Panc1 (cell line): ENCODE results near the gene FRK. TPM values are rescaled to one million over a fixed set of nuclear protein-coding genes. Genes with fewer than 3 reads are reported as not detected.

ENCODE experiments used
- ATAC-seq: fragments of 200-7000 bp; cut with Tn5 transposase; 2 replicates; pipeline ENCODE4 v1.9.1; 2020; ENCODE audit warnings: mild to moderate bottlenecking, moderate library complexity
- BruUV-seq: library from RNA; stranded (reverse); fragments of 400-500 nt; replicated peaks from 2 replicates; lab custom pipeline; 2021; lab: Mats Ljungman, UMichigan
- CTCF ChIA-PET: fragments of 300-600 bp; sonication (Branson Sonifier 250); formaldehyde crosslinking; loops from one replicate; lab custom pipeline; 2022; ENCODE audit warnings: antibody characterized with exemption; lab: Charles Lee
- POLR2A ChIA-PET: fragments of 300-600 bp; sonication (Branson Sonifier 250); formaldehyde crosslinking; loops from one replicate; lab custom pipeline; 2022; ENCODE audit warnings: antibody characterized with exemption; lab: Charles Lee
- DNase-seq: peaks from one replicate; pipeline ENCODE4 v3.0.0-alpha.2; 2010; ENCODE audit warnings: low read depth, low spot score
- H3K27ac ChIP-seq: 2 replicates; pipeline ENCODE4 v1.5.1; 2011; ENCODE audit warnings: mild to moderate bottlenecking, low read length, inconsistent platforms
- H3K27me3 ChIP-seq: fragments of 200-500 bp; sonication (Bioruptor generic); 2 replicates; pipeline ENCODE4 v1.6.0; 2014; ENCODE audit warnings: low read length, inconsistent platforms; ENCODE audit not compliant: control insufficient read depth, insufficient read depth
- H3K36me3 ChIP-seq: fragments of 200-500 bp; sonication (Bioruptor generic); 2 replicates; pipeline ENCODE4 v1.5.1; 2014; ENCODE audit warnings: inconsistent platforms, mild to moderate bottlenecking, low read length, moderate library complexity; ENCODE audit not compliant: control insufficient read depth, insufficient read depth
- H3K4me1 ChIP-seq: 2 replicates; pipeline ENCODE4 v1.5.1; 2011; ENCODE audit warnings: inconsistent platforms, mild to moderate bottlenecking, low read length, moderate library complexity; ENCODE audit not compliant: control insufficient read depth, insufficient read depth
- H3K4me3 ChIP-seq, 2 experiments: 2 replicates each; pipeline ENCODE4 v1.5.1; 2011 to 2012; ENCODE audit warnings: low read depth in 2 of 2, low read length in 2 of 2, mild to moderate bottlenecking in 2 of 2, inconsistent platforms in 1 of 2, moderate library complexity in 1 of 2
- H3K9me3 ChIP-seq: fragments of 200-500 bp; sonication (Bioruptor generic); 2 replicates; pipeline ENCODE4 v1.5.1; 2014; ENCODE audit warnings: low read depth, mild to moderate bottlenecking, inconsistent platforms, low read length, moderate library complexity; ENCODE audit not compliant: control insufficient read depth, insufficient read depth
- POLR2AphosphoS5 ChIP-seq: IDR thresholded peaks from 2 replicates; pipeline ENCODE4 v1.6.1; 2012; ENCODE audit warnings: mild to moderate bottlenecking, low read depth, low read length, moderate library complexity
- SIN3A ChIP-seq: IDR thresholded peaks from 2 replicates; pipeline ENCODE4 v1.6.1; 2012; ENCODE audit warnings: low read depth, mild to moderate bottlenecking, low read length, moderate library complexity, borderline replicate concordance; ENCODE audit not compliant: insufficient read depth
- TCF7L2 ChIP-seq: IDR thresholded peaks from 2 replicates; pipeline ENCODE4 v1.6.1; 2011; ENCODE audit warnings: mild to moderate bottlenecking, low read depth, low read length, inconsistent platforms
- in situ Hi-C: cut with HindIII; loops from 2 replicates; pipeline ENCODE4 v1.10.0; 2016; ENCODE audit warnings: low sequenced_read_pairs, low pct_unique_long_range_greater_than_20kb
- intact Hi-C: fragments of 100-400 bp; cut with micrococcal nuclease; formaldehyde crosslinking; loops from one replicate; pipeline ENCODE4 v1.10.0; 2022; ENCODE audit not compliant: unreplicated experiment
- total RNA-seq: library from RNA; stranded (reverse); gene quantifications from one replicate; pipeline ENCODE4 v1.2.1, GENCODE V29; 2021; ENCODE audit not compliant: unreplicated experiment
- TF ChIP-seq, protein P1 (sequence below): fragments of 450-650 bp; IDR thresholded peaks from 2 replicates; pipeline ENCODE4 v1.5.1; 2017; ENCODE audit warnings: mild to moderate bottlenecking
- TF ChIP-seq, protein P2 (sequence below), 2 experiments: IDR thresholded peaks; 2 replicates each; pipeline ENCODE4 v1.6.1; 2011 to 2012; ENCODE audit warnings: low read depth in 2 of 2, control low read depth in 1 of 2, low read length in 1 of 2, mild to moderate bottlenecking in 1 of 2, moderate library complexity in 1 of 2; ENCODE audit not compliant: insufficient read depth in 1 of 2

Gene FRK
- total RNA-seq, 1 experiment from 2014 or later, result 2.5 TPM

DNA sequence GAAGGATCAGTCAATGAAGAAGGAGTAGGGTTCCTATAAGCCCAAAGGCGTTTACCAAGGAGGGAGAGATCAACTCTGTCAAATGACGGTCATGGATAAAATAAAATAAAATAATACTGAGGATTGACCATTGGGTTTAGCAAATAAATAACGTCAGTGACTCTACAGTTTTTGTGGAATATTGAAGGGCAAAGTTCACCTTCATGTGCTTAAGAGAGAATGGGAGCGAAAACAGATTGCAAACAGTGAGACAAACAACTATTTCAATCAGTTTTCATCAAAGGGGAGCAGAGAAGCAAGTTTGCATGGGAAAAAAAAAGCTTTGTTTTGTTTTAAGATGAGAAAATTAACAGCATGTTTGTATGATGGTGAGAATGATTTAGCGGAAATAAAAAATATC is 22.4 kb upstream of the FRK start:
- TF ChIP-seq, protein P1, sequence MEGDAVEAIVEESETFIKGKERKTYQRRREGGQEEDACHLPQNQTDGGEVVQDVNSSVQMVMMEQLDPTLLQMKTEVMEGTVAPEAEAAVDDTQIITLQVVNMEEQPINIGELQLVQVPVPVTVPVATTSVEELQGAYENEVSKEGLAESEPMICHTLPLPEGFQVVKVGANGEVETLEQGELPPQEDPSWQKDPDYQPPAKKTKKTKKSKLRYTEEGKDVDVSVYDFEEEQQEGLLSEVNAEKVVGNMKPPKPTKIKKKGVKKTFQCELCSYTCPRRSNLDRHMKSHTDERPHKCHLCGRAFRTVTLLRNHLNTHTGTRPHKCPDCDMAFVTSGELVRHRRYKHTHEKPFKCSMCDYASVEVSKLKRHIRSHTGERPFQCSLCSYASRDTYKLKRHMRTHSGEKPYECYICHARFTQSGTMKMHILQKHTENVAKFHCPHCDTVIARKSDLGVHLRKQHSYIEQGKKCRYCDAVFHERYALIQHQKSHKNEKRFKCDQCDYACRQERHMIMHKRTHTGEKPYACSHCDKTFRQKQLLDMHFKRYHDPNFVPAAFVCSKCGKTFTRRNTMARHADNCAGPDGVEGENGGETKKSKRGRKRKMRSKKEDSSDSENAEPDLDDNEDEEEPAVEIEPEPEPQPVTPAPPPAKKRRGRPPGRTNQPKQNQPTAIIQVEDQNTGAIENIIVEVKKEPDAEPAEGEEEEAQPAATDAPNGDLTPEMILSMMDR, result no peak
- TF ChIP-seq, protein P2, sequence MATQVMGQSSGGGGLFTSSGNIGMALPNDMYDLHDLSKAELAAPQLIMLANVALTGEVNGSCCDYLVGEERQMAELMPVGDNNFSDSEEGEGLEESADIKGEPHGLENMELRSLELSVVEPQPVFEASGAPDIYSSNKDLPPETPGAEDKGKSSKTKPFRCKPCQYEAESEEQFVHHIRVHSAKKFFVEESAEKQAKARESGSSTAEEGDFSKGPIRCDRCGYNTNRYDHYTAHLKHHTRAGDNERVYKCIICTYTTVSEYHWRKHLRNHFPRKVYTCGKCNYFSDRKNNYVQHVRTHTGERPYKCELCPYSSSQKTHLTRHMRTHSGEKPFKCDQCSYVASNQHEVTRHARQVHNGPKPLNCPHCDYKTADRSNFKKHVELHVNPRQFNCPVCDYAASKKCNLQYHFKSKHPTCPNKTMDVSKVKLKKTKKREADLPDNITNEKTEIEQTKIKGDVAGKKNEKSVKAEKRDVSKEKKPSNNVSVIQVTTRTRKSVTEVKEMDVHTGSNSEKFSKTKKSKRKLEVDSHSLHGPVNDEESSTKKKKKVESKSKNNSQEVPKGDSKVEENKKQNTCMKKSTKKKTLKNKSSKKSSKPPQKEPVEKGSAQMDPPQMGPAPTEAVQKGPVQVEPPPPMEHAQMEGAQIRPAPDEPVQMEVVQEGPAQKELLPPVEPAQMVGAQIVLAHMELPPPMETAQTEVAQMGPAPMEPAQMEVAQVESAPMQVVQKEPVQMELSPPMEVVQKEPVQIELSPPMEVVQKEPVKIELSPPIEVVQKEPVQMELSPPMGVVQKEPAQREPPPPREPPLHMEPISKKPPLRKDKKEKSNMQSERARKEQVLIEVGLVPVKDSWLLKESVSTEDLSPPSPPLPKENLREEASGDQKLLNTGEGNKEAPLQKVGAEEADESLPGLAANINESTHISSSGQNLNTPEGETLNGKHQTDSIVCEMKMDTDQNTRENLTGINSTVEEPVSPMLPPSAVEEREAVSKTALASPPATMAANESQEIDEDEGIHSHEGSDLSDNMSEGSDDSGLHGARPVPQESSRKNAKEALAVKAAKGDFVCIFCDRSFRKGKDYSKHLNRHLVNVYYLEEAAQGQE (IDR thresholded peaks at IDR 0.05; ENCODE audit: insufficient read depth in 1 of 2, low read depth in 2 of 2, low read length in 1 of 2), result no peak
- TF ChIP-seq TCF7L2, result no peak
- TF ChIP-seq SIN3A, result no peak
- no peak for TF ChIP-seq POLR2AphosphoS5
- Histone ChIP-seq H3K4me3 (no peak overlapping the region), H3K9me3 (no peaks in the 10 kb centered on the region), H3K27me3 (no peaks in the 10 kb centered on the region), H3K4me1 (peaks cover 4% of the 10 kb centered on the region; the same call in 1 of the 2 replicates), H3K36me3 (no peaks in the 10 kb centered on the region), H3K27ac (no peak overlapping the region)
- ChIA-PET CTCF (no interaction called here), POLR2A (no interaction called here)
- ATAC-seq (no peak), DNase-seq (no peak)
- in situ Hi-C loops, result no loop called here
- BruUV-seq, result no TSS peak
- intact Hi-C loops, result no loop called here

DNA sequence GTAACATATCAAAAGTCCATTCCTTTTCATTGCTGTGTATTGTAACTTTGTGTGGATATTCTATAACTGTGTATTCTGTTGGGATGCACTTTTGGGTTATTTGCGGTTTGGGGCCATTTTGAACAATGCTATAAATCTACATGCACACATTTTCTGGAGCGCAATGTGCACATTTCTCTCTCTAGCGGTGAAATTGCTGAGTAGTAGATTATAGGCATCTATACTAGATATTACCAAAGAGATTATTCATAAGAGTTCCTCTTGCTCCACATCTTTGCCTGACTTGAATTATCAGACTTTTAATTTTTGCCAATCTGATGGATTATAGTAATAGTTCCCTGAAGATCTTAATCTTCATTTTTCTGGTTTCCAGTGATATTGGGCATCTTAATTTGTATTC is 18.3 kb upstream of the FRK start:
- Histone ChIP-seq H3K36me3 (no peaks in the 10 kb centered on the region), H3K27me3 (no peaks in the 10 kb centered on the region), H3K4me1 (peaks cover 3% of the 10 kb centered on the region; the same call in 1 of the 2 replicates), H3K27ac (no peak overlapping the region), H3K9me3 (no peaks in the 10 kb centered on the region), H3K4me3 (no peak overlapping the region)
- in situ Hi-C loops (no loop called here), intact Hi-C loops (no loop called here)
- ChIA-PET CTCF (interaction anchor here (1.0 kb wide), 1 partner anchor 68 kb away, joined by 4 read pairs; no protein-coding TSS in a partner anchor), POLR2A (no interaction called here)
- no peak for ATAC-seq
- no peak for DNase-seq
- BruUV-seq, result no TSS peak
- TF ChIP-seq, protein P1, result no peak
- TF ChIP-seq, protein P2 (IDR thresholded peaks at IDR 0.05; ENCODE audit: insufficient read depth in 1 of 2, low read depth in 2 of 2, low read length in 1 of 2), result no peak
- no peak for TF ChIP-seq TCF7L2
- no peak for TF ChIP-seq POLR2AphosphoS5
- no peak for TF ChIP-seq SIN3A
